MM.1S (cell line): ENCODE measurements around the gene MS4A10.

Experiments
- EZH2phosphoT487 ChIP-seq: fragments of 300-600 bp; sonication (generic); IDR thresholded peaks from 2 replicates; pipeline ENCODE4 v1.6.1; 2018; ENCODE audit warnings: antibody characterized with exemption, low read length
- TF ChIP-seq, protein P1 (sequence below): fragments of 300-600 bp; sonication (generic); IDR thresholded peaks from 2 replicates; pipeline ENCODE4 v1.5.1; 2016; ENCODE audit warnings: antibody characterized with exemption, low read length, mixed read lengths

DNA sequence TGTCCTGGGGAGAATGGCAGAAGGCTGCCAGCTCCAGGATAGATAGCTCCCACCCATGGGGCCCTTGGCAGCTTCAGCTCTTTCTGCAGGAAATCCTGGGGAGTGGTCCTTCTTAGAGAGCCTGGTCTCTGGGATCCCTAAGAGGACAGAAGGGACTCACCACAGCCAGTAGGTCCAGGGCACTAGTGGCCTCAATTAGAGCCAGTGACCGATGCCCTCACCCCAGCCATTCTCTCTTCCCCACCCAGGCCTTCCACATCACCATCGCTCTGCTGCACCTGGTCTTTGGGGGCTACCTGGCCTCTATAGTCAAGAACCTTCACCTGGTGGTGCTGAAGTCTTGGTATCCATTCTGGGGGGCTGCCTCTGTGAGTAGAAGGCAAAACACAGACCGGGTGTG is 5.6 kb downstream of the MS4A10 start:
- TF ChIP-seq, protein P1, sequence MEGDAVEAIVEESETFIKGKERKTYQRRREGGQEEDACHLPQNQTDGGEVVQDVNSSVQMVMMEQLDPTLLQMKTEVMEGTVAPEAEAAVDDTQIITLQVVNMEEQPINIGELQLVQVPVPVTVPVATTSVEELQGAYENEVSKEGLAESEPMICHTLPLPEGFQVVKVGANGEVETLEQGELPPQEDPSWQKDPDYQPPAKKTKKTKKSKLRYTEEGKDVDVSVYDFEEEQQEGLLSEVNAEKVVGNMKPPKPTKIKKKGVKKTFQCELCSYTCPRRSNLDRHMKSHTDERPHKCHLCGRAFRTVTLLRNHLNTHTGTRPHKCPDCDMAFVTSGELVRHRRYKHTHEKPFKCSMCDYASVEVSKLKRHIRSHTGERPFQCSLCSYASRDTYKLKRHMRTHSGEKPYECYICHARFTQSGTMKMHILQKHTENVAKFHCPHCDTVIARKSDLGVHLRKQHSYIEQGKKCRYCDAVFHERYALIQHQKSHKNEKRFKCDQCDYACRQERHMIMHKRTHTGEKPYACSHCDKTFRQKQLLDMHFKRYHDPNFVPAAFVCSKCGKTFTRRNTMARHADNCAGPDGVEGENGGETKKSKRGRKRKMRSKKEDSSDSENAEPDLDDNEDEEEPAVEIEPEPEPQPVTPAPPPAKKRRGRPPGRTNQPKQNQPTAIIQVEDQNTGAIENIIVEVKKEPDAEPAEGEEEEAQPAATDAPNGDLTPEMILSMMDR: no peak
- TF ChIP-seq EZH2phosphoT487: no peak
